Measurements from ENCODE around the gene SEC61B. TPM values are rescaled to one million over a fixed set of nuclear protein-coding genes. Genes with fewer than 3 reads are reported as not detected.

The SEC61B gene
- total RNA-seq, 1 donor from 2014 or later: 83.7 TPM

DNA sequence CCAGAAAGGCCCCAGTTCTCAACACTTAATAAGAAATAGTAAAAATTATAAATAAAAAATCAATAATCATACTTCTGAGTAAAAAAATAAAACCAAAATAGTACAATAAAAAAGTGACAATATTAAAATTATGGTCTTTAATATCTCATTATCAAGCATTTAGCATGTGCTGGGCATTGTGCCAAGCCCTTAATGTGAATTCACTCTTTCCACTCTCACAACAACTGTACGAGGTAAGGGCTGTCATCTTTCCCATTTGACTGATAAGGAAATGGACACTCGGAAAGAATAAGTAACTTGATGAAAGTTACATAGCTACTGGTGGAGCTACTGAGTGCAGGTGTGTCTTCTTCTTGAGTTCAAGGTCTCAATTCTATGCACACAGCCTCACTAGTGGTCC is 43.6 kb downstream of the SEC61B start:
- no peaks in the 10 kb centered on the region for H3K36me3 Mint-ChIP-seq

DNA sequence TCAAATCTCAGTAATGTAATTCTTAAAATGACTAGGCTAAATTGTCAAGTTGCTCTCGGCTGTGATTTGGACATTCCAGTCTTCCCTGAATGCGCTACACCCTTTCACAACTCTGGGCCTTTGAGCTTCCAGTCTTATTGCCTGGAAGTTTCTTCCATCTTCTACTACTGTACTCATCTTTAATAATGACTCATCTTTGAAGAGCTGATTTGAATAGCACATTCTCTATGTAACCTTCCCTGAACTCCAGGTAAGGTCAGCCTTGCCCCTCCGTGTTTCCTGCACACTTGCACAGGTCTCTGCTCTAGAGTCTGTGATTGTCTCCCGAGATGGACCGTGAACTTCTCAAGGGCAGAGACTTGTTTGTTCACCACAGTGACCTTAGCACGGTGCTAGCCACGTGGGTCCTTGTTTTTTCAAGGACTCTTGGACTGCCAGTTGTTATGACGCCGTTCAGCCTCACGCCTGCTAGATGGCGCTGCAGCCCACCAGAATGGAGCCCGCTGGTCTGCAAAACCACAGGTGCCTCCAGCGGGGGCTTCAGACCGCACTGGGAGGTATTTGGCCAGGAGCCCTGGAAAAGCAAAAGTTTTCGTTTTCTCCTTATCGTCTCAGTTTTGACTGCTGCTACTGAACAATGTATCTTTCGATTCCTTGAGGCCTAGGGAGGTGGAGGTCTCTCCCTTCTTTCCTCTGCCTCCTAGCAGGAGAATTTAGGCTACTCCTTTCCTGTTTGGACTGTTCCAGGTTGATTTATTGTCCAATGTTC is 44.4 kb downstream of the SEC61B start:
- H4K20me1 ChIP-seq (ENCODE audit: low read depth): no peaks in the 10 kb centered on the region
- Mint-ChIP-seq H3K4me1 (no peaks in the 10 kb centered on the region), H3K36me3 (no peaks in the 10 kb centered on the region), H3K27ac (no peak overlapping the region), H3K9me3 (no peaks in the 10 kb centered on the region), H3K27me3 (ENCODE audit: insufficient read depth, low read depth) (no peaks in the 10 kb centered on the region), H3K4me3 (no peak overlapping the region)
- H3K79me2 ChIP-seq (ENCODE audit: low read depth): no peaks in the 10 kb centered on the region
- TF ChIP-seq, protein P1, sequence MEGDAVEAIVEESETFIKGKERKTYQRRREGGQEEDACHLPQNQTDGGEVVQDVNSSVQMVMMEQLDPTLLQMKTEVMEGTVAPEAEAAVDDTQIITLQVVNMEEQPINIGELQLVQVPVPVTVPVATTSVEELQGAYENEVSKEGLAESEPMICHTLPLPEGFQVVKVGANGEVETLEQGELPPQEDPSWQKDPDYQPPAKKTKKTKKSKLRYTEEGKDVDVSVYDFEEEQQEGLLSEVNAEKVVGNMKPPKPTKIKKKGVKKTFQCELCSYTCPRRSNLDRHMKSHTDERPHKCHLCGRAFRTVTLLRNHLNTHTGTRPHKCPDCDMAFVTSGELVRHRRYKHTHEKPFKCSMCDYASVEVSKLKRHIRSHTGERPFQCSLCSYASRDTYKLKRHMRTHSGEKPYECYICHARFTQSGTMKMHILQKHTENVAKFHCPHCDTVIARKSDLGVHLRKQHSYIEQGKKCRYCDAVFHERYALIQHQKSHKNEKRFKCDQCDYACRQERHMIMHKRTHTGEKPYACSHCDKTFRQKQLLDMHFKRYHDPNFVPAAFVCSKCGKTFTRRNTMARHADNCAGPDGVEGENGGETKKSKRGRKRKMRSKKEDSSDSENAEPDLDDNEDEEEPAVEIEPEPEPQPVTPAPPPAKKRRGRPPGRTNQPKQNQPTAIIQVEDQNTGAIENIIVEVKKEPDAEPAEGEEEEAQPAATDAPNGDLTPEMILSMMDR (IDR thresholded peaks at IDR 0.05): peak; percentile 98
- TF ChIP-seq EZH2phosphoT487 (IDR thresholded peaks at IDR 0.05) (no peak), EZH2 (IDR thresholded peaks at IDR 0.05) (no peak)
- no peak overlapping the region for H3K27ac ChIP-seq
- H3K36me3 ChIP-seq: no peaks in the 10 kb centered on the region
- DNase-seq (ENCODE audit: low spot score): peak; percentile 86
- H3K4me3 ChIP-seq: no peak overlapping the region
- no peak overlapping the region for H2AFZ ChIP-seq (replicated peaks)
- no peak overlapping the region for H3K4me2 ChIP-seq
- H3K4me1 ChIP-seq: no peaks in the 10 kb centered on the region
- no peaks in the 10 kb centered on the region for H3K9me3 ChIP-seq (ENCODE audit: low read depth)
- H3F3A ChIP-seq (ENCODE audit: low read depth): no peaks in the 10 kb centered on the region
- H3K9ac ChIP-seq: no peak overlapping the region
- H3K27me3 ChIP-seq: no peaks in the 10 kb centered on the region

More for the DNA sequence above, 43.6 kb downstream of the SEC61B start:
- Histone ChIP-seq H3K27me3 (no peaks in the 10 kb centered on the region), H3F3A (ENCODE audit: low read depth) (no peaks in the 10 kb centered on the region), H3K79me2 (ENCODE audit: low read depth) (no peaks in the 10 kb centered on the region), H3K4me2 (no peak overlapping the region), H3K27ac (no peak overlapping the region), H3K4me3 (no peak overlapping the region), H2AFZ (replicated peaks) (no peak overlapping the region), H3K4me1 (no peaks in the 10 kb centered on the region), H4K20me1 (ENCODE audit: low read depth) (no peaks in the 10 kb centered on the region), H3K9me3 (ENCODE audit: low read depth) (no peaks in the 10 kb centered on the region), H3K36me3 (no peaks in the 10 kb centered on the region), H3K9ac (no peak overlapping the region)
- no peak overlapping the region for H3K27ac Mint-ChIP-seq
- no peak for DNase-seq (ENCODE audit: low spot score)
- H3K9me3 Mint-ChIP-seq: no peaks in the 10 kb centered on the region
- H3K27me3 Mint-ChIP-seq (ENCODE audit: insufficient read depth, low read depth): no peaks in the 10 kb centered on the region
- TF ChIP-seq, protein P1 (IDR thresholded peaks at IDR 0.05): no peak
- no peak for TF ChIP-seq EZH2 (IDR thresholded peaks at IDR 0.05)
- TF ChIP-seq EZH2phosphoT487 (IDR thresholded peaks at IDR 0.05): no peak
- no peak overlapping the region for H3K4me3 Mint-ChIP-seq
- H3K4me1 Mint-ChIP-seq: no peaks in the 10 kb centered on the region

DNA sequence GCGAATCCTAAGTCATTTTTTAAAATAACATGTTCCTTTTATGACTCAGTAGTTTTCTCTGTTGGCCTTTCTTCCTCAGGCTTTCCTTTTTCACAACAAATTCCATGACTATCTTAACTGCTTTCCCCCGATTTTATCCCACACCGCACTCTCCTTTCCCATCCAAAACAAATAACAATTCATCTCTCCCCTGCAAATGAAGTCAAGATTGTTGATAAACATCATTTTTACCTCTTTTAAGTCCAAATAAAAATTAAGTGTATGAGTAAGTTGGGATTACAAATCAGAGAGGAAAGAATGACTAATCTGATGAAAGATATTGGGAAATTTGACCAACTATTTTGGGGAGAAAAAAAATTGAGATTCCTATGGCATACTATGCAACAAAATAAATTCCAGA is 47.3 kb downstream of the SEC61B start:
- no peak overlapping the region for H3K27ac ChIP-seq
- Mint-ChIP-seq H3K4me3 (no peak overlapping the region), H3K9me3 (no peaks in the 10 kb centered on the region), H3K4me1 (no peaks in the 10 kb centered on the region), H3K27ac (no peak overlapping the region), H3K27me3 (ENCODE audit: insufficient read depth, low read depth) (no peaks in the 10 kb centered on the region), H3K36me3 (no peaks in the 10 kb centered on the region)
- H2AFZ ChIP-seq (replicated peaks): no peak overlapping the region
- TF ChIP-seq, protein P1 (IDR thresholded peaks at IDR 0.05): no peak
- H3K4me1 ChIP-seq: no peaks in the 10 kb centered on the region
- no peaks in the 10 kb centered on the region for H3F3A ChIP-seq (ENCODE audit: low read depth)
- DNase-seq (ENCODE audit: low spot score): no peak
- no peak overlapping the region for H3K9ac ChIP-seq
- H3K4me2 ChIP-seq: no peak overlapping the region
- no peaks in the 10 kb centered on the region for H3K79me2 ChIP-seq (ENCODE audit: low read depth)
- H3K36me3 ChIP-seq: no peaks in the 10 kb centered on the region
- no peaks in the 10 kb centered on the region for H4K20me1 ChIP-seq (ENCODE audit: low read depth)
- H3K9me3 ChIP-seq (ENCODE audit: low read depth): no peaks in the 10 kb centered on the region
- no peaks in the 10 kb centered on the region for H3K27me3 ChIP-seq
- no peak overlapping the region for H3K4me3 ChIP-seq

Measured in neural progenitor cell (in vitro differentiated cells).